Measurements from ENCODE around the gene HNRNPL.
"Not testable (repeated sequence)": the region's sequence is repeated elsewhere in the genome, so short reads cannot be mapped to it uniquely, and the experiment has no call there.

HNRNPL gene

GRCh38 chr19:38878575-38879399, 29.0 kb upstream of the HNRNPL start:
- H3K36me3 Mint-ChIP-seq (ENCODE audit: low read depth) = peaks cover 10% of the 10 kb centered on the region
- H3K4me1 Mint-ChIP-seq (ENCODE audit: low read depth) = peaks cover 20% of the 10 kb centered on the region
- H3K9me3 Mint-ChIP-seq = no peaks in the 10 kb centered on the region
- no peaks in the 10 kb centered on the region for H3K27me3 Mint-ChIP-seq (ENCODE audit: low read depth)
- H3K27ac Mint-ChIP-seq = peak overlapping the region; percentile 97
- H3K4me3 Mint-ChIP-seq = peak overlapping the region; percentile 95

- Mint-ChIP-seq H3K27ac (peak within 1 kb of the TSS; percentile 97), H3K4me1 (ENCODE audit: low read depth) (peaks cover 23% of the 10 kb centered on the region), H3K4me3 (peak within 1 kb of the TSS; percentile 95)
Measured at GRCh38 chr19:38877781-38878574, 28.2 kb upstream of the HNRNPL start, which contains the start of gene RINL. TSS of gene RINL (minus strand) at chr19:38878275. CDS start at chr19:38876742, 1,533 bp downstream.

GRCh38 chr19:38875656-38876395, 26.0 kb upstream of the HNRNPL start:
- H3K4me1 Mint-ChIP-seq (ENCODE audit: low read depth) = peaks cover 26% of the 10 kb centered on the region
- H3K9me3 Mint-ChIP-seq = no peaks in the 10 kb centered on the region
- H3K27me3 Mint-ChIP-seq (ENCODE audit: low read depth) = no peaks in the 10 kb centered on the region
- H3K4me3 Mint-ChIP-seq = peak overlapping the region; percentile 7
- H3K36me3 Mint-ChIP-seq (ENCODE audit: low read depth) = peaks cover 15% of the 10 kb centered on the region
- peak overlapping the region; percentile 20 for H3K27ac Mint-ChIP-seq

More at GRCh38 chr19:38877781-38878574, 28.2 kb upstream of the HNRNPL start, which contains the start of gene RINL:
- Mint-ChIP-seq H3K9me3 (no peaks in the 10 kb centered on the region), H3K36me3 (ENCODE audit: low read depth) (peaks cover 11% of the 10 kb centered on the region), H3K27me3 (ENCODE audit: low read depth) (no peaks in the 10 kb centered on the region)

GRCh38 chr19:38873400-38873799, 23.6 kb upstream of the HNRNPL start:
- not testable (repeated sequence) for H3K27ac Mint-ChIP-seq

GRCh38 chr19:38870612-38871011, 20.8 kb upstream of the HNRNPL start:
- Mint-ChIP-seq H3K27me3 (ENCODE audit: low read depth) (no peaks in the 10 kb centered on the region), H3K9me3 (no peaks in the 10 kb centered on the region), H3K27ac (no peak overlapping the region), H3K4me3 (peak overlapping the region; percentile 89), H3K36me3 (ENCODE audit: low read depth) (peaks cover 16% of the 10 kb centered on the region), H3K4me1 (ENCODE audit: low read depth) (peaks cover 30% of the 10 kb centered on the region)

More at GRCh38 chr19:38873400-38873799, 23.6 kb upstream of the HNRNPL start:
- H3K4me1 Mint-ChIP-seq (ENCODE audit: low read depth) = peaks cover 40% of the 10 kb centered on the region
- peaks cover 18% of the 10 kb centered on the region for H3K36me3 Mint-ChIP-seq (ENCODE audit: low read depth)
- not testable (repeated sequence) for H3K4me3 Mint-ChIP-seq; H3K9me3 Mint-ChIP-seq; H3K27me3 Mint-ChIP-seq (ENCODE audit: low read depth)

- H3K9me3 Mint-ChIP-seq = no peaks in the 10 kb centered on the region
- H3K4me1 Mint-ChIP-seq (ENCODE audit: low read depth) = peaks cover 34% of the 10 kb centered on the region
- H3K27me3 Mint-ChIP-seq (ENCODE audit: low read depth) = no peaks in the 10 kb centered on the region
- peak overlapping the region; percentile 89 for H3K4me3 Mint-ChIP-seq
- H3K27ac Mint-ChIP-seq = peak overlapping the region; percentile 85
- H3K36me3 Mint-ChIP-seq (ENCODE audit: low read depth) = peaks cover 20% of the 10 kb centered on the region
Measured at GRCh38 chr19:38869836-38870607, 20.2 kb upstream of the HNRNPL start.

GRCh38 chr19:38869160-38869835, 19.5 kb upstream of the HNRNPL start:
- Mint-ChIP-seq H3K9me3 (no peaks in the 10 kb centered on the region), H3K4me3 (peak overlapping the region; percentile 89), H3K4me1 (ENCODE audit: low read depth) (peaks cover 41% of the 10 kb centered on the region), H3K27me3 (ENCODE audit: low read depth) (no peaks in the 10 kb centered on the region), H3K27ac (peak overlapping the region; percentile 85), H3K36me3 (ENCODE audit: low read depth) (peaks cover 28% of the 10 kb centered on the region)

- no peaks in the 10 kb centered on the region for H3K9me3 Mint-ChIP-seq
- H3K36me3 Mint-ChIP-seq (ENCODE audit: low read depth) = peaks cover 27% of the 10 kb centered on the region
- peak overlapping the region; percentile 89 for H3K4me3 Mint-ChIP-seq
- peak overlapping the region; percentile 41 for H3K27ac Mint-ChIP-seq
- H3K27me3 Mint-ChIP-seq (ENCODE audit: low read depth) = no peaks in the 10 kb centered on the region
- H3K4me1 Mint-ChIP-seq (ENCODE audit: low read depth) = peaks cover 43% of the 10 kb centered on the region
Measured at GRCh38 chr19:38868551-38868950, 18.8 kb upstream of the HNRNPL start.

- Mint-ChIP-seq H3K27me3 (ENCODE audit: low read depth) (no peaks in the 10 kb centered on the region), H3K9me3 (no peaks in the 10 kb centered on the region), H3K4me1 (ENCODE audit: low read depth) (peaks cover 47% of the 10 kb centered on the region), H3K27ac (no peak overlapping the region), H3K36me3 (ENCODE audit: low read depth) (peaks cover 24% of the 10 kb centered on the region), H3K4me3 (no peak overlapping the region)
Measured at GRCh38 chr19:38867171-38867780, 17.5 kb upstream of the HNRNPL start.

- Mint-ChIP-seq H3K27ac (no peak overlapping the region), H3K27me3 (ENCODE audit: low read depth) (no peaks in the 10 kb centered on the region), H3K36me3 (ENCODE audit: low read depth) (peaks cover 19% of the 10 kb centered on the region), H3K4me1 (ENCODE audit: low read depth) (peaks cover 35% of the 10 kb centered on the region), H3K4me3 (no peak overlapping the region), H3K9me3 (no peaks in the 10 kb centered on the region)
Measured at GRCh38 chr19:38862321-38863059, 12.7 kb upstream of the HNRNPL start.

- Mint-ChIP-seq H3K27me3 (ENCODE audit: low read depth) (no peaks in the 10 kb centered on the region), H3K27ac (no peak overlapping the region), H3K4me1 (ENCODE audit: low read depth) (peaks cover 44% of the 10 kb centered on the region), H3K36me3 (ENCODE audit: low read depth) (peaks cover 19% of the 10 kb centered on the region), H3K9me3 (no peaks in the 10 kb centered on the region), H3K4me3 (no peak overlapping the region)
Measured at GRCh38 chr19:38861368-38861767, 11.6 kb upstream of the HNRNPL start.

GRCh38 chr19:38859631-38860204, 9.9 kb upstream of the HNRNPL start:
- H3K27ac Mint-ChIP-seq; H3K9me3 Mint-ChIP-seq; H3K4me3 Mint-ChIP-seq; H3K36me3 Mint-ChIP-seq (ENCODE audit: low read depth); H3K27me3 Mint-ChIP-seq (ENCODE audit: low read depth): not testable (repeated sequence)
- peaks cover 35% of the 10 kb centered on the region for H3K4me1 Mint-ChIP-seq (ENCODE audit: low read depth)

Data from T-helper 1 cell treated with Interleukin-12 subunit alpha and Interleukin-12 subunit beta and Interleukin-4 antibody, amounts not matched to agents 30 μg/mL and 1 μg/mL, for 36 hours (primary cell).